ENCODE measurements around the gene SPEN.

DNA sequence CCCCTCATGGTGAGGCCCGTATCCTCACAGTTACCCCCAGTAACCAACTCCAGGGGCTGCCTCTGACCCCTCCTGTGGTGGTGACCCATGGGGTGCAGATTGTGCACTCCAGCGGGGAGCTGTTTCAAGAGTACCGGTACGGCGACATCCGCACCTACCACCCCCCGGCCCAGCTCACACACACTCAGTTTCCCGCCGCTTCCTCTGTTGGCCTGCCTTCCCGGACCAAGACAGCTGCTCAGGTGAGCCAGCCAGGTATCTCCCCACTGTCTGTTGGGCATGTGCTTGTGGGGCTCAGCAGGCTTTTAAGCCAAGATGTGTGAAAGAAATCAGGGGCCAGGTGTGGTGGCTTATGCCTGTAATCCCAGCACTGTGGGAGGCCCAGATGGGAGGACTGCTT is 88.5 kb downstream of the SPEN start:
- TF ChIP-seq, protein P1, sequence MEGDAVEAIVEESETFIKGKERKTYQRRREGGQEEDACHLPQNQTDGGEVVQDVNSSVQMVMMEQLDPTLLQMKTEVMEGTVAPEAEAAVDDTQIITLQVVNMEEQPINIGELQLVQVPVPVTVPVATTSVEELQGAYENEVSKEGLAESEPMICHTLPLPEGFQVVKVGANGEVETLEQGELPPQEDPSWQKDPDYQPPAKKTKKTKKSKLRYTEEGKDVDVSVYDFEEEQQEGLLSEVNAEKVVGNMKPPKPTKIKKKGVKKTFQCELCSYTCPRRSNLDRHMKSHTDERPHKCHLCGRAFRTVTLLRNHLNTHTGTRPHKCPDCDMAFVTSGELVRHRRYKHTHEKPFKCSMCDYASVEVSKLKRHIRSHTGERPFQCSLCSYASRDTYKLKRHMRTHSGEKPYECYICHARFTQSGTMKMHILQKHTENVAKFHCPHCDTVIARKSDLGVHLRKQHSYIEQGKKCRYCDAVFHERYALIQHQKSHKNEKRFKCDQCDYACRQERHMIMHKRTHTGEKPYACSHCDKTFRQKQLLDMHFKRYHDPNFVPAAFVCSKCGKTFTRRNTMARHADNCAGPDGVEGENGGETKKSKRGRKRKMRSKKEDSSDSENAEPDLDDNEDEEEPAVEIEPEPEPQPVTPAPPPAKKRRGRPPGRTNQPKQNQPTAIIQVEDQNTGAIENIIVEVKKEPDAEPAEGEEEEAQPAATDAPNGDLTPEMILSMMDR (IDR thresholded peaks at IDR 0.05), result no peak
- TF ChIP-seq POLR2A (IDR thresholded peaks at IDR 0.05), result no peak
